Measurements from ENCODE around the gene HIP1.
"Not testable (repeated sequence)": the region's sequence is repeated elsewhere in the genome, so short reads cannot be mapped to it uniquely, and the experiment has no call there.

Gene HIP1

DNA sequence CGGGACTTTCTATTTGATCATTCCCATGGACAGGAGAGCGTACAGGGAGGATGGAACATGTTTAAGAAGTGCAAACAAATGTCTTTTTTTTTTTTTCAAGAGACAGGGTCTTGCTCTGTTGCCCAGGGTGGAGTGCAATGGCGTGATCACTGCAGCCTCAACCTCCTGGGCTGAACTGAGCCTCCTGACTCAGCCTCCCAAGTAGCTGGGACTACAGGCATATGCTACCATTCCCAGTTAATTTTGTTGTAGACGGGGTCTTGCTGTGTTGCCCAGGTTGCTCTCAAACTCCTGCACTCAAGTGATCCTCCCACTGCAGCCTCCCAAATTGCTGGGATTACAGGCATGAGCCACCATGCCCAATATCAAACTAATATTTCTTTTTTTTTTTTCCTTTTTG lies 206.1 kb downstream of the HIP1 start:
- no peak overlapping the region for H3K4me3 ChIP-seq (ENCODE audit: low read depth, low read length)
- DNase-seq (ENCODE audit: low read depth) = no peak
- TF ChIP-seq MYC (IDR thresholded peaks at IDR 0.05; ENCODE audit: low read depth, low read length) (no peak), CTCF (IDR thresholded peaks at IDR 0.05; ENCODE audit: low read depth, low read length) (no peak), POLR2A (IDR thresholded peaks at IDR 0.05; ENCODE audit: extremely low read depth, insufficient read length) (no peak)
- TF ChIP-seq, protein P1, sequence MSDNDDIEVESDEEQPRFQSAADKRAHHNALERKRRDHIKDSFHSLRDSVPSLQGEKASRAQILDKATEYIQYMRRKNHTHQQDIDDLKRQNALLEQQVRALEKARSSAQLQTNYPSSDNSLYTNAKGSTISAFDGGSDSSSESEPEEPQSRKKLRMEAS (IDR thresholded peaks at IDR 0.05; ENCODE audit: low read depth, low read length) = no peak

DNA sequence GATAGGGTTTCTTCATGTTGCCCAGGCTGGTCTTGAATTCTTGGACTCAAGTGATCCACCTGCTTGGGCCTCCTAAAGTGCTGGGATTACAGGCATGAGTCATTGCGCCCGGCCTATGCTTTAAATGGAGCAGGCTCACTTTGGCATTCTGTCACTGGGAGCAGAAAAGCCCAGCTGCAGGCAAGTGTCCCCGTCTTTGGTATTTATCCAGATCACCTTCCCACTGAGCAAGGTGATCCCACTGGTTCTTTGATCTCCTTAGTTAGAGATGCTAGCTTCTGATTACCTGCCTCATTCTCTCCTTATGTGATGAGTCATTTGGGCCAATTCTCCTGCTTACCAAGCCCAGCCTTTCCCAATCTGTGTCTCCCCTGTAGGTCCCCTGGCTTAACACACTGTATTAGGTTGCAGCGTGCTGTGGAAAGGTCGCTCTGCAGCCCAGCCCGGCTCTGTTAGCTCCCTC lies 207.4 kb downstream of the HIP1 start:
- TF ChIP-seq CTCF (IDR thresholded peaks at IDR 0.05; ENCODE audit: low read depth, low read length) (no peak), MYC (IDR thresholded peaks at IDR 0.05; ENCODE audit: low read depth, low read length) (no peak), POLR2A (IDR thresholded peaks at IDR 0.05; ENCODE audit: extremely low read depth, insufficient read length) (no peak)
- TF ChIP-seq, protein P1 (IDR thresholded peaks at IDR 0.05; ENCODE audit: low read depth, low read length) = no peak
- H3K4me3 ChIP-seq (ENCODE audit: low read depth, low read length) = no peak overlapping the region
- peak; percentile 29 for DNase-seq (ENCODE audit: low read depth)

DNA sequence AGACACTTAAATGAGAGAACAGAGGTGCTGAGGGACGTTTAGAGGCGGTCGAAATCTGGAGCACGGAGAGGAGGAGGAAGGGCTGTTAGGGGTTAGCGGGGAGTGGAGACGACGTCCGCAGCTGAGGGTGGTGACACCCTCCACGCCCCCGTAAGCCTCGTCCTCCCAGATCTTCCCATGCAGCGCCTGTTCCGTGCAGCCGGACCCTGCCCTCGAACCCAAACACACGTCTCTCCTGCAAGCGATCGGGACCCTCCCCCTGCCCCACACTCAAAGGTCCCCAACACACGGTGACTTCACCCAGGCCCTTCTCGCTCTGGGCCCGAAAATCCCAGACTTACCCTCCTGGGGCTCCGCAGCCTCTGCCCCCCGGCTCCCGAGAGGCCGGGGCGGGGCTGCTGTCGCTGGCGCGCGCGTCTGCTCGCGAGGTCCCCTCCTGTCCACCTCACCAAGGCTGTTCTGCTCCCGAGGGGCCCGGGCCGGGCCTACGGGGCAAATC lies 211.5 kb downstream of the HIP1 start:
- peak; percentile 58 for DNase-seq (ENCODE audit: low read depth)
- H3K4me3 ChIP-seq (ENCODE audit: low read depth, low read length) = peak overlapping the region; percentile 77

GRCh38 chr7:75521727-75522126 lies 217.0 kb downstream of the HIP1 start:
- H3K4me3 ChIP-seq (ENCODE audit: low read depth, low read length); DNase-seq (ENCODE audit: low read depth): not testable (repeated sequence)

- DNase-seq (ENCODE audit: low read depth); H3K4me3 ChIP-seq (ENCODE audit: low read depth, low read length): not testable (repeated sequence)
Measured at GRCh38 chr7:75518842-75519241, 219.9 kb downstream of the HIP1 start.

DNA sequence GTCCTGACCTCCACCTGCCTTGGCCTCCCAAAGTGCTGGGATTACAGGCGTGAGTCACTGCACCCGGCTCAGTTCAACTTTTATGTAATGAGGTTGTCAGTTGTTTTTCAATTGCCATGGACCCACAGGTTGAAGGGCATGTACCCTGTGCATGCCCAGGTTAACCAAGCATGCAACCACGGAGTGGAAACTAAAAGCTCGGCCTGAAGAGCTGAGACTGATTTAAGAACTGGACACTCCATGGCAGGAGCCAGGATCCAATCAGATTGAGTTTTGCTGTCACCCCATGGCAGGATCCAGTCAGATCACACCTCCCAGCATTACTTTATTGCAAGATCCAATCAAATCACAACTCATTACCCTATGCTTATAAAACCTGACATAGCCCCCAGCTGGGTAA lies 229.7 kb downstream of the HIP1 start:
- not testable (repeated sequence) for DNase-seq (ENCODE audit: low read depth); H3K4me3 ChIP-seq (ENCODE audit: low read depth, low read length)

- not testable (repeated sequence) for H3K4me3 ChIP-seq (ENCODE audit: low read depth, low read length); DNase-seq (ENCODE audit: low read depth)
Measured at GRCh38 chr7:75492020-75492419, 246.7 kb downstream of the HIP1 start, which contains the start of gene SPDYE5. TSS of gene SPDYE5 (plus strand) at chr7:75492320. CDS start at chr7:75494048, 1,728 bp downstream.

DNA sequence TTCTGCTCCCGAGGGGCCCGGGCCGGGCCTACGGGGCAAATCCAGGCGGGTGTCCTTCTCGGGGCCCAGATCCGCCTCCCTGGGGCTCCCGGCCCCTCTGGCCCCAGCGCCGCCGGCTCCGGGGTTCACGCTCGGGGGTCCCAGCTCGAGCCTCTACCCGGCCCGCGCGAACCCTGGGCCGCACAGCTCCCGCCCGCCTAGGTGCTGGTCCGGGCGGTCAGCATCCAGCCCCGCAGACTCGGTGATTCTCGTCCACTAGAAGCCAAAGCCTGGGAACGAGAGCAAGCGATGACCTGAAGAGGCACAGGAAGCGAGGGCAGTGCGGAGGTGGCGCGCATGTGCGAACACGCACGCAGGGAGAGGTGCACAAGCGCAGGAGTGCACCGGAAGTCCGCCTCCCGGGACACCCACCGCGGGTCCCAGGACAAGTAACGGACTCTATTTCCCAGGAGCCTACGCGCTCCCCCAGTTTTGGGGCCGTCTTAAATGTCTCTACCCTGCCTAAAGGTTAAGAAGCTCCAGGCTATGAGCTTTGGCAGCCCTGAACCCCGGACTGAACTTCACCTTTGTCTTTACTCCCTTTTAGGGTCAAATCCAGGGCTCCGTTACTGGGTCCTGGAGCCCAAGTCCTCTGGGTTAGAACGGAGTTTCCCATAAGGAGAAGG lies 252.6 kb downstream of the HIP1 start, which contains the start of gene POM121C:
TSS of gene POM121C (minus strand) at position 321 of the 665 bp plus-strand sequence. CDS start 44,803 bp downstream, outside the sequence.
- peak within 1 kb of the TSS; percentile 78 for H3K4me3 ChIP-seq (ENCODE audit: low read depth, low read length)
- peak; percentile 99 for DNase-seq (ENCODE audit: low read depth)

DNA sequence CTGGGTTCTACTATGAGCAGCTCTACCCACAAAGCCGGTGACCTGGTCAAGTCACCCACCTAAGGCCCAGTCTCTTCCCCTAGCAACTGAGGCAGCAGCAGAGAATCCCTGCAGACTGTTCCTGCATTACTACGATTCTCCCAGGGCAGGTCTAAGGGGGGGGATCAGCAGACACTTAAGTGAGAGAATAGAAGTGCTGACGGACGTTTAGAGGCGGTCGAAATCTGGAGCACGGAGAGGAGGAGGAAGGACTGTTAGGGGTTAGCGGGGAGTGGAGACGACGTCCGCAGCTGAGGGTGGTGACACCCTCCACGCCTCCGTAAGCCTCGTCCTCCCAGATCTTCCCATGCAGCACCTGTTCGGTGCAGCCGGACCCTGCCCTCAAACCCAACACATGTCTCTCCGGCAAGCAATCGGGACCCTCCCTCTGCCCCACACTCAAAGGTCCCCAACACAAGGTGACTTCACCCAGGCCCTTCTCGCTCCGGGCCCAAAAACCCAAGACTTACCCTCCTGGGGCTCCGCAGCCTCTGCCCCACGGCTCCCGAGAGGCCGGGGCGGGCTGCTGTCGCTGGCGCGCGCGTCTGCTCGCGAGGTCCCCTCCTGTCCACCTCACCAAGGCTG lies 253.3 kb downstream of the HIP1 start:
- peak; percentile 39 for DNase-seq (ENCODE audit: low read depth)
- H3K4me3 ChIP-seq (ENCODE audit: low read depth, low read length) = peak overlapping the region; percentile 78

More for the DNA sequence above, 252.6 kb downstream of the HIP1 start, which contains the start of gene POM121C:
- TF ChIP-seq, protein P1 (IDR thresholded peaks at IDR 0.05; ENCODE audit: low read depth, low read length) = peak; percentile 90
- TF ChIP-seq MYC (IDR thresholded peaks at IDR 0.05; ENCODE audit: low read depth, low read length) (peak; percentile 47; the same call in 1 of the 2 replicates), POLR2A (IDR thresholded peaks at IDR 0.05; ENCODE audit: extremely low read depth, insufficient read length) (peak; percentile 53)
